Measurements from ENCODE around the gene MAML2. TPM values are rescaled to one million over a fixed set of nuclear protein-coding genes. Genes with fewer than 3 reads are reported as not detected.

Gene MAML2
- total and polyA plus RNA-seq, 2 of the 8 experiments (the other 6 are each of a cell fraction or from before 2014, with no cell fraction given) = 3.8 to 6.6 TPM

GRCh38 chr11:96228473-96228891, 114.5 kb downstream of the MAML2 start:
- Histone ChIP-seq H3K79me2 (ENCODE audit: control insufficient read depth in 1 of 2, insufficient read depth in 2 of 2, low read length in 2 of 2) (no peaks in the 10 kb centered on the region), H3K18ac (ENCODE audit: extremely low read depth, low read length) (no peak overlapping the region), H3K23ac (ENCODE audit: insufficient read length) (no peak overlapping the region), H3K23me2 (ENCODE audit: low read depth, low read length) (no peaks in the 10 kb centered on the region), H4K5ac (ENCODE audit: insufficient read length, low read depth, low read length) (no peak overlapping the region), H2BK120ac (replicated peaks; ENCODE audit: low read depth, low read length) (no peak overlapping the region), H2BK12ac (ENCODE audit: low read depth, low read length) (no peak overlapping the region), H2BK5ac (ENCODE audit: low read depth, low read length) (no peak overlapping the region), H3K9ac (replicated peaks in 1 of 4; ENCODE audit: extremely low read depth in 1 of 4, low read depth in 3 of 4, low read length in 3 of 4) (no peak overlapping the region), H2AFZ (ENCODE audit: low read length) (no peak overlapping the region), H2AK5ac (ENCODE audit: low read depth, low read length) (no peak overlapping the region), H3K4me2 (ENCODE audit: insufficient read depth in 1 of 2, low read depth in 2 of 2, low read length in 2 of 2) (no peak overlapping the region), H3K4me1 (replicated peaks in 1 of 4; ENCODE audit: control insufficient read depth in 3 of 4, insufficient read depth in 4 of 4, low read length in 3 of 4) (no peaks in the 10 kb centered on the region), H4K8ac (ENCODE audit: extremely low read depth, insufficient read depth, low read length) (no peak overlapping the region), H3K27me3 (replicated peaks in 1 of 4; ENCODE audit: control insufficient read depth in 3 of 4, extremely low read depth in 1 of 4, insufficient read depth in 3 of 4, low read length in 3 of 4) (no peaks in the 10 kb centered on the region), H3K4ac (replicated peaks; ENCODE audit: insufficient read length, low read depth, low read length) (no peak overlapping the region), H3K4me3 (ENCODE audit: extremely low read depth in 1 of 4, insufficient read depth in 2 of 4, low read depth in 3 of 4, low read length in 4 of 4) (no peak overlapping the region), H3K27ac (ENCODE audit: low read depth, low read length) (no peak overlapping the region), H4K91ac (replicated peaks; ENCODE audit: insufficient read length, low read length) (no peak overlapping the region), H3K14ac (ENCODE audit: insufficient read length) (no peak overlapping the region), H2BK20ac (ENCODE audit: low read length) (no peak overlapping the region), H3K79me1 (ENCODE audit: low read depth, low read length) (no peaks in the 10 kb centered on the region), H2BK15ac (ENCODE audit: low read length) (no peak overlapping the region), H3K36me3 (ENCODE audit: control insufficient read depth in 2 of 4, insufficient read depth in 4 of 4, low read length in 3 of 4) (no peaks in the 10 kb centered on the region), H4K20me1 (replicated peaks in 1 of 2; ENCODE audit: control insufficient read depth in 1 of 2, insufficient read depth in 2 of 2, low read length in 2 of 2) (no peaks in the 10 kb centered on the region), H3K9me3 (ENCODE audit: insufficient read depth in 2 of 2, low read depth in 1 of 2, low read length in 1 of 2) (no peaks in the 10 kb centered on the region), H3K56ac (replicated peaks; ENCODE audit: insufficient read length, low read depth, low read length) (no peak overlapping the region)
- POLR2A ChIA-PET (ENCODE audit: partially characterized antibody) = interaction anchor here (0.6 to 0.7 kb wide), 2 partner anchors 15 to 42 kb away, joined by 3 read pairs; no protein-coding TSS in a partner anchor
- CTCF ChIA-PET (ENCODE audit: partially characterized antibody) = interaction anchor here (0.6 to 4.0 kb wide), 4 partner anchors 10 to 174 kb away, joined by 3 to 14 read pairs (median 6); no protein-coding TSS in a partner anchor
- DNase-seq (ENCODE audit: low read depth in 1 of 2, low spot score in 2 of 2) (no peak), FAIRE-seq (no peak)
- 89% methylated on average over 4 of the region's 4 CpGs; no CpG with 5 or more reads in 1 of the 2 experiments for WGBS, 2 experiments (ENCODE audit: extremely low coverage in 1 of 2, insufficient coverage in 1 of 2, insufficient read length in 1 of 2, insufficient replicate concordance in 2 of 2, low coverage in 1 of 2, low lambda C conversion rate in 2 of 2, missing lambda C conversion rate in 1 of 2)
- no peak for TF ChIP-seq ATF2 (IDR thresholded peaks at IDR 0.05; ENCODE audit: low read length)
- no peak for TF ChIP-seq BCL11A (IDR thresholded peaks at IDR 0.05; ENCODE audit: low read depth in 2 of 2, low read length in 2 of 2)
- TF ChIP-seq PHF8 (conservative IDR thresholded peaks at IDR 0.05; ENCODE audit: low read depth, low read length) = no peak
- TF ChIP-seq HDAC2 (IDR thresholded peaks at IDR 0.05; ENCODE audit: borderline replicate concordance in 1 of 2, low read depth in 2 of 2, low read length in 2 of 2) = no peak
- TF ChIP-seq, protein P1, sequence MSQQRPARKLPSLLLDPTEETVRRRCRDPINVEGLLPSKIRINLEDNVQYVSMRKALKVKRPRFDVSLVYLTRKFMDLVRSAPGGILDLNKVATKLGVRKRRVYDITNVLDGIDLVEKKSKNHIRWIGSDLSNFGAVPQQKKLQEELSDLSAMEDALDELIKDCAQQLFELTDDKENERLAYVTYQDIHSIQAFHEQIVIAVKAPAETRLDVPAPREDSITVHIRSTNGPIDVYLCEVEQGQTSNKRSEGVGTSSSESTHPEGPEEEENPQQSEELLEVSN (IDR thresholded peaks at IDR 0.05) = no peak
